Hepatocyte (in vitro differentiated cells): ENCODE results near the gene CNTN4. TPM values are rescaled to one million over a fixed set of nuclear protein-coding genes. Genes with fewer than 3 reads are reported as not detected.

Source experiments
- DNase-seq: peaks from one replicate; pipeline ENCODE4 v3.0.0-alpha.2; 2016; ENCODE audit warnings: low spot score
- H2AFZ ChIP-seq: fragments of 200-600 bp; sonication (generic); 2 replicates; pipeline ENCODE4 v1.6.0; 2016; ENCODE audit warnings: antibody characterized with exemption, mild to moderate bottlenecking
- H3K27ac ChIP-seq: fragments of 200-600 bp; sonication (generic); 2 replicates; pipeline ENCODE4 v1.5.1; 2016; ENCODE audit warnings: mild to moderate bottlenecking
- H3K27me3 ChIP-seq: fragments of 200-600 bp; sonication (generic); 2 replicates; pipeline ENCODE4 v1.6.1; 2016
- H3K36me3 ChIP-seq: fragments of 200-600 bp; sonication (generic); replicated peaks from 2 replicates; pipeline ENCODE4 v1.5.1; 2016; ENCODE audit warnings: low read depth; ENCODE audit not compliant: insufficient read depth
- H3K4me1 ChIP-seq: fragments of 200-600 bp; sonication (generic); 2 replicates; pipeline ENCODE4 v1.5.1; 2016; ENCODE audit warnings: mild to moderate bottlenecking, moderate library complexity; ENCODE audit not compliant: insufficient read depth
- H3K4me2 ChIP-seq: fragments of 200-600 bp; sonication (generic); 2 replicates; pipeline ENCODE4 v1.6.0; 2016
- H3K4me3 ChIP-seq: fragments of 200-600 bp; sonication (generic); 2 replicates; pipeline ENCODE4 v1.5.1; 2016; ENCODE audit warnings: mild to moderate bottlenecking
- H3K79me2 ChIP-seq: fragments of 200-600 bp; sonication (generic); 2 replicates; pipeline ENCODE4 v1.6.0; 2017; ENCODE audit warnings: mild to moderate bottlenecking
- H3K9me2 ChIP-seq: fragments of 200-600 bp; sonication (generic); replicated peaks from 2 replicates; pipeline ENCODE4 v1.6.0; 2017; ENCODE audit warnings: mild to moderate bottlenecking; ENCODE audit not compliant: insufficient read depth
- H3K9me3 ChIP-seq: fragments of 200-600 bp; sonication (generic); 2 replicates; pipeline ENCODE4 v1.5.1; 2016; ENCODE audit warnings: low read depth, mild to moderate bottlenecking
- H4K20me1 ChIP-seq: fragments of 200-600 bp; sonication (generic); 2 replicates; pipeline ENCODE4 v1.6.0; 2016; ENCODE audit warnings: mild to moderate bottlenecking; ENCODE audit not compliant: insufficient read depth, poor library complexity, severe bottlenecking
- EZH2 ChIP-seq: fragments of 200-600 bp; sonication (generic); IDR thresholded peaks from 2 replicates; pipeline ENCODE4 v1.6.1; 2016; ENCODE audit warnings: antibody characterized with exemption, mild to moderate bottlenecking, borderline replicate concordance
- EZH2phosphoT487 ChIP-seq: fragments of 200-600 bp; sonication (generic); IDR thresholded peaks from one replicate; pipeline ENCODE4 v1.6.1; 2018; ENCODE audit warnings: antibody characterized with exemption, mild to moderate bottlenecking, low read depth, moderate library complexity; ENCODE audit not compliant: unreplicated experiment, severe bottlenecking
- WGBS: methylation state at CpG from one replicate; pipeline ENCODE4 v1.1.6; 2016; ENCODE audit warnings: low lambda C conversion rate; ENCODE audit errors: missing lambda C conversion rate; 5-methylcytosine and 5-hydroxymethylcytosine counted together
- polyA plus RNA-seq: library from polyadenylated mRNA; unstranded; fragments of >200 nt; fragmentation: Nextera tagmentation; extraction: Ambion mirVana; gene quantifications from 2 replicates; pipeline ENCODE4 v1.2.1, GENCODE V29; 2016
- total RNA-seq: library from RNA; depleted of rRNA; stranded (reverse); fragments of >200 nt; gene quantifications from 2 replicates; pipeline ENCODE4 v1.2.3, GENCODE V29; 2014
- TF ChIP-seq, protein P1 (sequence below): fragments of 200-600 bp; sonication (generic); IDR thresholded peaks from 2 replicates; pipeline ENCODE4 v1.5.1; 2016; ENCODE audit warnings: antibody characterized with exemption, mild to moderate bottlenecking; ENCODE audit not compliant: poor library complexity

The CNTN4 gene
- total and polyA plus RNA-seq, 2 experiments from 2014 or later, result 17.6 to 30.3 TPM

DNA sequence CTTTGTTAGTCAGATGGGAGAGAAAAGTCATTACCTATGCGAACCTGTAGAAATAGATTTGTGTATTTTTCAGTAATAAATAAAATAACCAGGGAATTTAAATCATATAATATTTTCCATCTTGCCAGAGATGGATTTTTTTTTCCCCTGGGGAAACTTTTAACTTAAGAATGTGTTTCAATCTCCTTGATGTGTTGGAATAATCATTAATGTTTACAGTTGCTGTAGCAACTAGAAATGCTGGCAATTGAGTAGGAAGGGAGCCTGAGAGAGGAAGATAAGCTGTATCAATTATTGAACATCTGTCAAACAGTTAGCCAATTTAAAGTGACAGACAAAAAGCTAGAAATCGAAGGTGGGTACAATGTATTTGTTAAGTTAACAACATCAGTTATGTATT lies 752.0 kb downstream of the CNTN4 start:
- Histone ChIP-seq H3K4me3 (no peak overlapping the region), H3K4me2 (peak overlapping the region; percentile 19), H3K27me3 (no peaks in the 10 kb centered on the region), H3K27ac (peak overlapping the region; percentile 51), H4K20me1 (no peaks in the 10 kb centered on the region), H3K9me2 (no peaks in the 10 kb centered on the region), H3K36me3 (no peaks in the 10 kb centered on the region), H3K9me3 (no peaks in the 10 kb centered on the region), H3K79me2 (no peaks in the 10 kb centered on the region), H3K4me1 (no peaks in the 10 kb centered on the region), H2AFZ (no peak overlapping the region)
- no peak for DNase-seq
- TF ChIP-seq, protein P1, sequence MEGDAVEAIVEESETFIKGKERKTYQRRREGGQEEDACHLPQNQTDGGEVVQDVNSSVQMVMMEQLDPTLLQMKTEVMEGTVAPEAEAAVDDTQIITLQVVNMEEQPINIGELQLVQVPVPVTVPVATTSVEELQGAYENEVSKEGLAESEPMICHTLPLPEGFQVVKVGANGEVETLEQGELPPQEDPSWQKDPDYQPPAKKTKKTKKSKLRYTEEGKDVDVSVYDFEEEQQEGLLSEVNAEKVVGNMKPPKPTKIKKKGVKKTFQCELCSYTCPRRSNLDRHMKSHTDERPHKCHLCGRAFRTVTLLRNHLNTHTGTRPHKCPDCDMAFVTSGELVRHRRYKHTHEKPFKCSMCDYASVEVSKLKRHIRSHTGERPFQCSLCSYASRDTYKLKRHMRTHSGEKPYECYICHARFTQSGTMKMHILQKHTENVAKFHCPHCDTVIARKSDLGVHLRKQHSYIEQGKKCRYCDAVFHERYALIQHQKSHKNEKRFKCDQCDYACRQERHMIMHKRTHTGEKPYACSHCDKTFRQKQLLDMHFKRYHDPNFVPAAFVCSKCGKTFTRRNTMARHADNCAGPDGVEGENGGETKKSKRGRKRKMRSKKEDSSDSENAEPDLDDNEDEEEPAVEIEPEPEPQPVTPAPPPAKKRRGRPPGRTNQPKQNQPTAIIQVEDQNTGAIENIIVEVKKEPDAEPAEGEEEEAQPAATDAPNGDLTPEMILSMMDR, result no peak
- WGBS, result 75% methylated on average over 2 of the region's 2 CpGs

DNA sequence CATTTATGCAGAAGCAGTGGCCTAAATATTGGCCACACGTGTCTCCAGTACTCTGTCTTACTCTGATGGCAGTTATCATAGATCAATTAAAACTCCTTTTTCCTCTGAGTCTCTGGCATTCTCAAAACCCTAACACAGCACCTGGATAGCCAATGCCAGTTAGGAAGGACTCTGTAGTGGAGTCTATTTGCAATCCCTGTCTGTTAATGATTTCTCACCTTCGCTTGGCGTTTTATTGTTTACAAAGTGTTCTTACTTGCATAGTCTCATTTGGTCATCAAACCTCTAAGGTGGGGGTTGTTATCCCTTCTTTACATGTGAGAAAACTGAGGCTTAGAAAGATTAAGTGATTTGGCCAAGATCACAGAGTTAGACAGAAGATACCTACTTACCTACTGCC lies 752.7 kb downstream of the CNTN4 start:
- TF ChIP-seq EZH2 (no peak), EZH2phosphoT487 (no peak)
- TF ChIP-seq, protein P1, result no peak
- no peaks in the 10 kb centered on the region for H3K36me3 ChIP-seq
- H3K9me3 ChIP-seq, result no peaks in the 10 kb centered on the region
- no peaks in the 10 kb centered on the region for H4K20me1 ChIP-seq
- H3K9me2 ChIP-seq, result no peaks in the 10 kb centered on the region
- peak; percentile 32 for DNase-seq
- H3K79me2 ChIP-seq, result no peaks in the 10 kb centered on the region
- H3K27me3 ChIP-seq, result no peaks in the 10 kb centered on the region
- peak overlapping the region; percentile 19 for H3K4me2 ChIP-seq
- peak overlapping the region; percentile 70 for H3K27ac ChIP-seq
- WGBS, result 35% methylated on average over 3 of the region's 3 CpGs
- no peaks in the 10 kb centered on the region for H3K4me1 ChIP-seq
- H2AFZ ChIP-seq, result no peak overlapping the region
- no peak overlapping the region for H3K4me3 ChIP-seq

DNA sequence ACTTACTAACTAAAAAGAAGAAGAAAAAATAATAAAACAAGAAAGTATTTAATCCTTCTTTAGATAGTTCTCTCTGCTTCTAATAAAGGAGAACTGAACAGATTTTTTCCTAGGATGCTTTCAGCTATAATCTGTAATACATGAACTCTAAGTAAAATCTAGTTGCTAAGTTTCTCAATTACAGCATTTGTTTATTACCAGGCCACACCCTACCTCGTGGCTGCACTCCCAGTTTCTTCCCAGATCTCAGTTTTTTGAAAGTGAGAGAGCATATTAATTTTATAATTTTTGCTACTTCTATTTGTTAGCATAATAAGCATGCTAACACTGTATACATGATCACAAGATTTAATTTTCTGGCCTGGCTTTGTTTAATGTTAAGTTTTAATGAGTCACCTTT lies 753.2 kb downstream of the CNTN4 start:
- no peaks in the 10 kb centered on the region for H3K9me3 ChIP-seq
- 39% methylated on average over 1 of the region's 1 CpG for WGBS
- DNase-seq, result peak; percentile 13
- no peaks in the 10 kb centered on the region for H3K79me2 ChIP-seq
- H2AFZ ChIP-seq, result no peak overlapping the region
- no peaks in the 10 kb centered on the region for H4K20me1 ChIP-seq
- H3K27ac ChIP-seq, result peak overlapping the region; percentile 70
- H3K36me3 ChIP-seq, result no peaks in the 10 kb centered on the region
- no peak overlapping the region for H3K4me2 ChIP-seq
- H3K9me2 ChIP-seq, result no peaks in the 10 kb centered on the region
- H3K27me3 ChIP-seq, result no peaks in the 10 kb centered on the region
- H3K4me1 ChIP-seq, result no peaks in the 10 kb centered on the region
- H3K4me3 ChIP-seq, result no peak overlapping the region
- TF ChIP-seq, protein P1, result no peak
- TF ChIP-seq EZH2 (no peak), EZH2phosphoT487 (no peak)

DNA sequence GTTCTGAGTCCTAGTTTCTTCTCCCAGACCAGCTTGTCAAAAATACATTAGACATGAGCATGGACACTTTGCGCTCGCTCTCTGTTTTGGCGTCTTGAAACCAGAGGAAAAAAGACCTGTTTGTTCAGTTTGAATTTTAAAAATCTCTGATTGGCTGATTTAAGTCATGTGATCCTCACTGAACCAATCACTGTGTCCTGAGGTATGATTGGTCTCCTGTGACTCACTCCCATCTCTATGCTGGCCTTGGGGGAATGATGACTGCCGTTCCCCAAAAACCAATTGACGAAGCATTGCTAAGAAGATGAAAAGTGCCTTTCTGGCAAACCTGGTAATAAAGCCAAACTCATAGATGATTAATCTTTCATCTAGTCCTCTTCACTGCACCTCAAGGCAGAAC lies 755.0 kb downstream of the CNTN4 start:
- H3K27me3 ChIP-seq, result no peaks in the 10 kb centered on the region
- no peak for DNase-seq
- H3K9me3 ChIP-seq, result no peaks in the 10 kb centered on the region
- no peak overlapping the region for H3K27ac ChIP-seq
- H4K20me1 ChIP-seq, result no peaks in the 10 kb centered on the region
- no peak overlapping the region for H2AFZ ChIP-seq
- no peak overlapping the region for H3K4me2 ChIP-seq
- no peaks in the 10 kb centered on the region for H3K9me2 ChIP-seq
- no peaks in the 10 kb centered on the region for H3K36me3 ChIP-seq
- H3K79me2 ChIP-seq, result no peaks in the 10 kb centered on the region
- TF ChIP-seq EZH2 (no peak), EZH2phosphoT487 (no peak)
- TF ChIP-seq, protein P1, result no peak
- WGBS, result 78% methylated on average over 5 of the region's 5 CpGs
- H3K4me1 ChIP-seq, result no peaks in the 10 kb centered on the region
- no peak overlapping the region for H3K4me3 ChIP-seq
